ENCODE results near the gene PRELP. TPM values are rescaled to one million over a fixed set of nuclear protein-coding genes. Genes with fewer than 3 reads are reported as not detected.

PRELP gene
- total RNA-seq, 2 donors from 2014 or later = 232 to 244 TPM

DNA sequence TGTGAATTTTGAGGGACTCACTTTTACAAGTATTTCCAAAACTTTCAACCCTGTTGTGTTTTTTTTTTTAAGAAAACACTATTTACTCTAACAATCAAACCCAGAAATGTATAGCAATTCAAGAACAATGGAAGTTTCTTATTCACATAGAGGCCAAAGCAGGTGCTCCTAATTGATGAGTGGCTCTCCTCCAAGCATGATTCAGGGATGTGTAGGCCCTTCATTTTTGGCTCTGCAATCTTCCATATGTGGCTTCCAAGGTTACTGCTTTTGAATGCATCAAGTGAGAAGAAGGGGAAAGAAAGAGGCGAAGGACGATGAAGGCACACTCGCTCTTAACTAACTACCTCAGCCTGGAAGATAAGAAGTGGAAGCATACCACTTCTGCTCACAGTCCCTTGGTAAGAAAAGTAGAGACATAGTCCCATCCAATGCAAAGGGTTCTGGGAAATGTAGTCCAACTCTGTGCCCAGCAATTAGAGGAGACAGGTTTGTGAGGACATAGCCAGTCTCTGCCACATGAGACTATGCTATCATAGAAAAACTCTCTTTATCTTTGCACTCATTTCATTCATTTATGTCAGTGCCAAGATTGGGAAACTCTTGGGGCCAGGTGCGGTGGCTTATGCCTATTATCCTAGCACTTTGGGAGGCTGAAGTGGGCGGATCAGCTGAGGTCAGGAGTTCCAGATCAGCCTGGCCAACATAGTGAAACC is 64.4 kb downstream of the PRELP start:
- Histone ChIP-seq H3K36me3 (no peaks in the 10 kb centered on the region), H3K4me1 (ENCODE audit: control insufficient read depth in 1 of 2, low read depth in 2 of 2) (peaks cover 10 to 39% of the 10 kb centered on the region in 2 donors), H3K9me3 (no peaks in the 10 kb centered on the region), H3K4me3 (no peak overlapping the region), H3K27me3 (replicated peaks; ENCODE audit: insufficient read depth) (no peaks in the 10 kb centered on the region), H3K27ac (no peak overlapping the region)
- ATAC-seq (ENCODE audit: insufficient number of reproducible peaks, low FRiP score, low read depth) (no peak), DNase-seq (ENCODE audit: low spot score) (no peak)
- TF ChIP-seq, protein P1, sequence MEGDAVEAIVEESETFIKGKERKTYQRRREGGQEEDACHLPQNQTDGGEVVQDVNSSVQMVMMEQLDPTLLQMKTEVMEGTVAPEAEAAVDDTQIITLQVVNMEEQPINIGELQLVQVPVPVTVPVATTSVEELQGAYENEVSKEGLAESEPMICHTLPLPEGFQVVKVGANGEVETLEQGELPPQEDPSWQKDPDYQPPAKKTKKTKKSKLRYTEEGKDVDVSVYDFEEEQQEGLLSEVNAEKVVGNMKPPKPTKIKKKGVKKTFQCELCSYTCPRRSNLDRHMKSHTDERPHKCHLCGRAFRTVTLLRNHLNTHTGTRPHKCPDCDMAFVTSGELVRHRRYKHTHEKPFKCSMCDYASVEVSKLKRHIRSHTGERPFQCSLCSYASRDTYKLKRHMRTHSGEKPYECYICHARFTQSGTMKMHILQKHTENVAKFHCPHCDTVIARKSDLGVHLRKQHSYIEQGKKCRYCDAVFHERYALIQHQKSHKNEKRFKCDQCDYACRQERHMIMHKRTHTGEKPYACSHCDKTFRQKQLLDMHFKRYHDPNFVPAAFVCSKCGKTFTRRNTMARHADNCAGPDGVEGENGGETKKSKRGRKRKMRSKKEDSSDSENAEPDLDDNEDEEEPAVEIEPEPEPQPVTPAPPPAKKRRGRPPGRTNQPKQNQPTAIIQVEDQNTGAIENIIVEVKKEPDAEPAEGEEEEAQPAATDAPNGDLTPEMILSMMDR (IDR thresholded peaks at IDR 0.05) = no peak

Other genes with a start within 250 kb of the PRELP start
- gene CHIT1, start 246.1 kb upstream of the PRELP start, total RNA-seq = under 1 TPM; 0.14 to 0.41 TPM
- 100 to 1,000 TPM; 119 to 164 TPM for gene BTG2, start 170.3 kb upstream of the PRELP start, total RNA-seq
- 100 to 1,000 TPM; 190 to 438 TPM for gene FMOD, start 124.7 kb upstream of the PRELP start, total RNA-seq
- not detected for gene OPTC, start 18.3 kb downstream of the PRELP start, total RNA-seq
- 100 to 1,000 TPM; 131 to 138 TPM for gene ATP2B4, start 151.0 kb downstream of the PRELP start, total RNA-seq

All from thoracic aorta (tissue), 2 donors.